Activated naive CD4-positive, alpha-beta T cell (primary cell): ENCODE data around the gene LYPLAL1.
"Not testable (repeated sequence)": the region's sequence is repeated elsewhere in the genome, so short reads cannot be mapped to it uniquely, and the experiment has no call there.

Source experiments
- DNase-seq, 4 experiments: peaks; one replicate each; lab custom pipeline; 2025; lab: John Stamatoyannopoulos, UW

LYPLAL1 gene

GRCh38 chr1:219215477-219215876 lies 41.8 kb downstream of the LYPLAL1 start:
- DNase-seq = no peak

GRCh38 chr1:219220945-219221344 lies 47.3 kb downstream of the LYPLAL1 start:
- DNase-seq = no peak

- DNase-seq = no peak
Observed at GRCh38 chr1:219223496-219223895, 49.8 kb downstream of the LYPLAL1 start.

DNA sequence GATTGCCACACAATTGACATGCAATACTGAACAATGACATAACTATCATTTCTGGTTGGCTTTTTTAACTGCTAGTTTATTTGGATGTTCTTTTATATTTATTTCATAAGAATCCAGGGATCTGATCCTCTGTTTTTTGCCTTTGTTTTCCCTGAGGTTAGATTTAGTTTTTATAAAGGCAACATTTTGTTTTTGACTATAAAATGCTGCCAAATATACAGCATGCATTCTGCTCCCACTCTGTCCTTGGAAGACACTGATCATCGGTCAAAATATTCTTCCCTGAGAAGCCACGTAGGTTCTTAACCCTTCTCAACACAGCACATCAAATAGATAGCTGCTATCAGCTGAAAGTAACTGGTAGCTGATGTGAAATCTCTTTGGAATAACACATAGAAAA lies 52.5 kb downstream of the LYPLAL1 start:
- no peak for DNase-seq

- DNase-seq = no peak
Observed at GRCh38 chr1:219227360-219228057, 53.8 kb downstream of the LYPLAL1 start.

GRCh38 chr1:219228058-219228419 lies 54.4 kb downstream of the LYPLAL1 start:
- no peak for DNase-seq

GRCh38 chr1:219232890-219233289 lies 59.2 kb downstream of the LYPLAL1 start:
- no peak for DNase-seq

- DNase-seq = no peak
Observed at GRCh38 chr1:219235903-219236481, 62.3 kb downstream of the LYPLAL1 start.

DNA sequence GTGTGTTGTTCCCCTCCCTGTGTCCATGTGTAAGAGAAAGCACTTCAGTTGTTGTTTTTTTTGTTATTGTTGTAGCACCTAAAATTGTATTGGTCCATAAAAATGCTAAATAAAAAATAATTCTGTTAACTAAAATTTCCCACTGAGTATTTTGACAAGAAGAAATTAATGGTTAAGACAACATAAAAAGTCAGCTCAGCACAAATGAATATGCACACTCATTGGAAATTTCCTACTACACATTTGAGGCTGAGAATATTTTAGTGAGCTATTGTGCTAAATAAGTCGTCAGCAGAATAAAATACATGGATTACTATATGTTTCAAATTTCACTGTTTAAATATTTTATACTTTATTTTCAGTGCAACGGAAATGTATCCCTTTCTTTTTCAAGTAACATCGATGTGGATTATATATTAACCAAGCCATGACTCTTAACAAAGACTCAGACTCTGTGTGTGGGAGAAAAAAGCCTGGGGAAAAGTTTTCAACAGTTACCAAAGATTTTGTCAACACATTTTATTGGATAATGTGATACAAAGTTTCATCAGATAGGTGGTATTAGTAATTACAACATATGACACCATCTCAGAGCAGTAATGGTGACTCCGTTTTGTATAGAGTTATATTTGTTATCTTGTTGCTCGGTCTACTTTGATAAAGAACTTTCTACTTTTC lies 63.4 kb downstream of the LYPLAL1 start:
- DNase-seq = no peak

- no peak for DNase-seq
Observed at GRCh38 chr1:219239518-219239917, 65.8 kb downstream of the LYPLAL1 start.

GRCh38 chr1:219244864-219245263 lies 71.2 kb downstream of the LYPLAL1 start:
- no peak for DNase-seq

DNA sequence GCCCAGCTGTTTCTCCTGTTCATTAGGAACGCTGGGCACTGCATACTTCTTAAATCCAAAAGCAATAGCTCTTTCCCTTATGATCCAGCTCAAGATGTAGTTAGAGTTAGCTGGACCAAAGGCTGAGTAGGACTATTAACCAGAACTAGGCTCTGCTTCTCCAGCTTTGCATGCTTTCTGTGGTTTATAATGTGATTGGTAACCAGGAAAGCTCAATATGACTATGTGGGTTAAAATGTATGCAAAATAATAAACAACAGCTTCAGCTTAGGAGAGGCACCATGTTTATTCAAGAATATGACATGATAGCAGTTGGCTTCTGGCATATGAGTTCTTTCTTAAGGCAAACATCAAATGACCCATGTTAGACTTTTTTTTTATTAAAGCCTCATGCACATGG lies 73.8 kb downstream of the LYPLAL1 start:
- DNase-seq = no peak

DNA sequence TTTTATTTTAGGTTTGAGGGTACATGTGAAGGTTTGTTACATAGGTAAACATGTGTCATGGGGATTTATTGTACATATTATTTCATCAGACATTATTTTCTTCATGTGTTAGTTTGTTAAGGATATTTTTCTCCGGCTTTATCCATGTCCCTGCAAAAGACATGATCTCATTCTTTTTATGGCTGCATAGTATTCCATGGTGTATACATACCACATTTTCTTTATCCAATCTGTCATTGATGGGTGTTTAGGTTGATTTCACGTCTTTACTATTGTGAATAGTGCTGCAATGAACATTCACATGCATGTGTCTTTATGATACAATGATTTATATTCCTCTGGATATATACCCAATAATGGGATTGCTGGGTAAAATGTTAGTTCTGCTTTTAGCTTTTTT lies 76.8 kb downstream of the LYPLAL1 start:
- DNase-seq = not testable (repeated sequence)

DNA sequence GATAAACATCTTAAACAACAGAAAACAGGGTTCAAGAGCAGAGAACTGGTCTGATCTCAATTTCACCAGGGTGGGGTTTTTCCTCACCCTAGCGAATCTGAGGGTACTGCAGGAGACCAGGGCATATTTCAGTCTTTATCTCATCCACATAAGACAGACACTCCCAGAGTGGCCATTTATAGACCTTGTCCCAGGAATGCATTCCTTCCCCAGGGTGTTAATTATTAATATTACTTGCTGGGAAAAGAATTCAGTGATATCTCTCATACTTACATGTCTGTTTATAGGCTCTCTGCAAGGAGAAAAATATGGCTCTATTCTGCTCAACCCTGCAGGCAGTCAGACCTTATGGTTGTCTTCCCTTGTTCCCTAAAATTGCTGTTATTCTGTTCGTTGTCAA lies 84.1 kb downstream of the LYPLAL1 start:
- no peak for DNase-seq

DNA sequence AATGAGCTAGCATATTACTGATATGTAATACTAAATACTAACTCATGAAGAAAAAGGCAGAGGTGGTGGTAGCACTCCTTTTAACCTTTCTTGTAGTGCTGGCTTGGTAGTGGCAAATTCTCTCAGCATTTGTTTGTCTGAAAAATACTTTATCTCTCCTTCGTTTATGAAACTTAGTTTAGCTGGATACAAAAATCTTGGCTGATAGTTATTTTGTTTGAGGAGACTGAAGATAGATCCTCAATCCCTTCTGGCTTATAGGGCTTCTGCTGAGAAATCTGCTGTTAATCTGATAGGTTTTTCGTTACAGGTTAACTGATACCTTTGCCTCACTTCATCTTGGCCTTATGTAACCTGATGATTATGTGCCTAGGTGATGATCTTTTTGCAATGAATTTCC lies 87.8 kb downstream of the LYPLAL1 start:
- no peak for DNase-seq
